IPS-11a (cell line): ENCODE measurements around the gene SIGLEC6.

Experiments used
- H3K4me3 ChIP-seq: one replicate; pipeline ENCODE4 v1.5.1; 2013; ENCODE audit warnings: low read depth, low read length, control low read depth

SIGLEC6 gene

DNA sequence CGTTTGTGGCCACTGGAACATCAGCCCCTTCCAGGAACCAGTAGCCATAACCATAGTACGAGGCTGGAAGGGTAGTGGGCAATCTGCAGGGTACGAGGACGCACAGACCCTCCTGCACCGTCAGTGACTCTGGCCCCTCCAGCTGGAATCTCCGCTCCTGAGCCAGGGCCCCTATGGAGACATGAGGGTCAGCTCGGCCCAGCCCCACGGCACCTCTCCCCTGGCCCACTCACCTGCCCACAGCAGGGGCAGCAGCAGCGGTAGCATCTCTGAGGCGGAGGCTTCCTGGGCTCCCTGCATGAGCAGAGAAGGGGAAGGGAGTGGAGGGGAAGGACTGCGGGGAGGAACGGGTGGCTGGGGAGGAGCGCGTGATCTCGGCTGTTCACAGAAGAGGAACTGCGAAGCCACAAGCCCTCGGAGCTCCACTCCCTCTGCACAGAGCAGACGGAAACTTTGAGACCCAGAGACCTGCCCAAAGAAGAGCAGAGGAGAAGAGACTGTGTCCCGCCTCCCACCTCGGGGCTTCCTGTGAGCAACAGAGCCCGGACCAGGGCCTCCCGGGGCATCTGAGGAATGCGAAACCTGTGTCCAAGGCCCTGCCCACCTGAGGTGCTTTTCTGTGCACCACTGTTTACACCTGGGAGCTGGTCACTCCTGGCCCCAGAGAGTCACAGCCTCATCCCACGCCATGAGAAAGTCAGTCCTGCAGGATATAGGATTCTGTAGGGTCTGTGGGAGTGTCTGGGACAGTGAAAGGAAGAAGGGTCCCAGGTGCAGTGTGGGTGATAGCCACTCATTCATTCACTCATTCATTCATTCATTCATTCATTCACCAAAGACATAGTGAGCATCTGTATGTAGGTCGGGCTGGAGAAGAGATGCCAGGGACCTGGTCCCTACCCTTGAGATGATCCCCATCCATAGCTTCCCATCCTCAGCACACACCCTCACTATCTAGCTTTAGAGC is at the start of gene SIGLEC6:
Gene SIGLEC6, minus strand, starts transcription at position 322 of the 967 bp plus-strand sequence. Its CDS starts 22 bp downstream, at position 300.
- H3K4me3 ChIP-seq = no peak within 1 kb of the TSS

DNA sequence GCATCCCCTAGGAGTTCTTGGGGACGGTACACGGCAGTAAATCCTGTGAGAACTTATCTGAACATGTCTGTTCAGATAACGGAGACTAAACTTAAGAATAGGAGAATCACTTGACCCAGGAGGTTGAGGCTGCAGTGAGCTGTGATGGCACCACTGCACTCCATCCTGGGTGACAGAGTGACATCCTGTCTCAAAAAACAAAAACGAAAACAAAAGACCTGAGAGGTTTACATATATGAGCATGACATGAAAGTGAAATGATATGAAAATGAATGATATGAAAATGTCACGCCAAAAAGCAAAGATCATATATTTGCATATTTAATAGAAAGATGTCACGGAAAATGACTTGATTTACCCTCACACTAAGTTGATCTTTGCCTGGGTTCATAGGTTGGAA is 45.4 kb upstream of the SIGLEC6 start:
- no peak overlapping the region for H3K4me3 ChIP-seq

DNA sequence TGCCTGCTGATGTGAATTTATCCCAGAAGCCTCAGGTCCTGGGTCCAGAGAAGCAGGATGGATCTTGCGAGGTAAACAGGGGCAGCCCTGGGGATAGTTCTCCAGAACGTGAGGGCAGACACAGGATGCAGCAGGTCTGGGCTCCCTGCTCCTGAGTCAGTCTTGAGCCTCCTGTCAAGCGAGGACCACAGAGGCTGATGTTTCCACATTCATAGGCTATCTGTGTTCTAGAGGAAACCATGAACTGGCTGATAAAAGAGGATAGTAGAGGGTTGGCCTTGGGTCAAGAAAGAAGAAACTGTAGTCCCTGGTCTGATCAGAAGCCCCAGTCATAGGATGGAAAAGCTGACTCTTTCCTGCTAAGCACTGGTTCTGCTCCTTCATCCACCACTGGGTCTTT is 41.9 kb upstream of the SIGLEC6 start:
- H3K4me3 ChIP-seq = no peak overlapping the region

DNA sequence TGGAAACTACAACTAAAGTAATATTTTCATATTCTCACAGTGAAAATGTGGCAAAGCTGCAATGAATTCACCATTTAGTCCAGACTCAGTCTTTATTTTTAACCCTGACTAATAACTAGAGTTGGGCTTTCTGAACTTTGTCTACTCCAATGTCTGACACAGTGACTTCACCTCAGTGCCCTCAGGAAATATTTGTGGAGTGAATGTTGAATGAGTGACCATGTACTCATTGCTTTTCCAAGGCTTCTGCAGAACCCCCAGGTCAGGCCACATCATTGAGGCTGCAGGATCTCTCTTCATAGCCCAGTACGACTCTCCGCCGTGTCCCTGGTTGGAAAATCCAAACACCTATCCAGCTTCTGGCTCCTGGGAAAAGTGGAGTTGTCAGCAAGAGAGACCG is 41.4 kb upstream of the SIGLEC6 start:
- H3K4me3 ChIP-seq = no peak overlapping the region

DNA sequence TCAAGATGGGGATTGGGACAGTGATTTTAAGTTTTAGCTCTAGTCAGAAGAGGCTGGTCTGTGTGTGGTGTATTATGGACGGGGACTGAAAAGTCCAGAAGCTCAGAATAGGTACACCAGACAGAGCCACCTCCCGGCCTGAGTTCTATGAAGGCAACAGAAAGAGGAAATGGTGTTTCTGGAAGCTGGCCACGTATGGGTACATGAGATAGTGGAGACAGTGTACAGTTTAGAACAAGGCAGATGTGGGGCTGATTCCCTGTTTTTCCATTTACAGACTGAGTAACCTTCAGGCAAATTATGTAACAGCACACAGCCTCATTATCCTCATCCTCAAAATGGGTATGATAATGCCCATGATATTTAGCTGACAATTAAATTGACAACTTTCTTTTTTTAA is 40.9 kb upstream of the SIGLEC6 start:
- no peak overlapping the region for H3K4me3 ChIP-seq

DNA sequence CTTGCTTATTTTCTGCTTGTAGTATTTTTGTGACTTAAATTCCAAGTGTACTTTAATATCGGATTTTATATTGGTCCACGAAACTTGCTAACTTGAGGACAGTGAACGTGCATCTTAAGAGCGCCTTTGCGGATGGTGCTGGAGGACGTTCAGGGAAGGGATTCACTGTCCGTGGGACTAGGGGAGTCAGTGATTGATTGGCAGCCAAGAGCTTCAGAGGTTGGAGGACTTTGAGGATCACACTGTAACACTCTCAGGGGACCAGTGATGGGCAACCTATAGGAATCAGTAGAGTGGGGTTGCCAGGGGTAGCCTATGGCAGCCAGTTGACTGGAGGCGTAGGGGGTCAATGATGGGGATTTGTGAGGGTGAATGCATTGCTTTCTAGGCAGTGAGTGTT is 40.1 kb upstream of the SIGLEC6 start:
- peak overlapping the region; percentile 45 for H3K4me3 ChIP-seq

DNA sequence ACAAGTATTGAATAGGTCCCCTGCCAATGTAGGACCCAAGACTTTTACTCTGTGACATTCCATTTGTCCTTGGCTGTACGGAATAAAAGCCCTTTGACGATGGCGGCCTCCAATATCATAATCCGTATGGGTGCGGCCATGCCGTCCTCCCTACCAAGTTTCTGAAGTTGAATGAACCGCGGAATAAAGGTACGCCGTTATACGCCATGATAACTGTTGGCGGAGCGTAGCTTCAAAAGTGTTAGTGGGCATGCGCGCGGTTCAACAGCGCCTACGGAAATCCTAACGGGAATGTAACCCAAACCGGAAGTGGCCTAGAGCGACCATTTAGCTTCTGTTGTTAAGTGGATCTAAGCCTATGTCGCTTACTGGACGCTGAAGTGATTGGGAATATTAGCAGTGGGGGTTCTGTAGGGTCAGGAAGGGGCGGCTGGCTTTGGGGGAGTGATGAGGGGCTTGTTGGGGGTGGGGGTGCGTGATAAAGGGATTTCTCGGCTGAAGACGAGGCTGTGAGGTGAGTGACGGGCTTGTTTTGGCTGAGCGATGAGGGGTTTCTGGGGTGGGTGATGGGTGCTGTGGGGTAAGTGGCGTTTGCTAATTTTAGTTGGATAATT is 39.6 kb upstream of the SIGLEC6 start, which contains the start of gene ZNF175:
Gene ZNF175, plus strand, starts transcription at position 322 of the 614 bp plus-strand sequence. CDS start 2,047 bp downstream, outside the sequence.
- peak within 1 kb of the TSS; percentile 45 for H3K4me3 ChIP-seq

DNA sequence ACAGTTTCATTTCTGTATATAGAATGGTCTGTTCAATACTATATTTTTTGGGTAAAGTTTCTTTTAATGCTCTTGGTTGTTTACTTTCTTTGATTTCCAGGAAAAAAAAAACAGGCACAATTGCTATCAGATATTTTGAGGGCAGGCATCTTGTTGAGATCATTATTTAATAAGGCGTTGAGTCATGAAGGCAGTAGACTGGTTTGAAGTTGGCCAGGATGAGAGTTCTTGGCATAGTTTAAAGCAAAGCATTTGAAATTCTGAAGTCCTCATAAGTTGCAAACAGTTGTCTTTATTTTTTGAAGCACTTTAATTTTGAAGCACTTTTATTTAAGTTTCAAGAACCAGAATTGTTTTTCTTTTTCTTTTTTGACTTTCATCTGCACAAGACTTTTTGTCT is 37.0 kb upstream of the SIGLEC6 start:
- no peak overlapping the region for H3K4me3 ChIP-seq

DNA sequence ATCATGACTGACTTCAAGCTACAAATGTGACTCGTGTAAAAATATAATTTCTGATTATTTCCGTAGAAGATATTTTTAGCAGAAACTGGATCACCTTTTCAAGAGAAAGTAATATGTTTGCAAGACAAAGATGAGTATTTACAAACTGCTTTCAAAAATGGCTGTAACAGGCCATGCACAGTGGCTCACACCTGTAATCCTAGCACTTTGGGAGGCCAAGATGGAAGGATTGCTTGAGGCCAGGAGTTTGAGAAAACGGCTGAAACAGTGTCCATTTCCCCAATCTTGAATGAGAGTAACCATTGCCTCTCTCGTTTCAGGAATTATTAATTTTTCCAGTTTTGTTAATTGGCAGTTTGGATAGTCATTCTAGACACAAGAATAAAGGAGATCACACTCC is 36.1 kb upstream of the SIGLEC6 start:
- H3K4me3 ChIP-seq = no peak overlapping the region

DNA sequence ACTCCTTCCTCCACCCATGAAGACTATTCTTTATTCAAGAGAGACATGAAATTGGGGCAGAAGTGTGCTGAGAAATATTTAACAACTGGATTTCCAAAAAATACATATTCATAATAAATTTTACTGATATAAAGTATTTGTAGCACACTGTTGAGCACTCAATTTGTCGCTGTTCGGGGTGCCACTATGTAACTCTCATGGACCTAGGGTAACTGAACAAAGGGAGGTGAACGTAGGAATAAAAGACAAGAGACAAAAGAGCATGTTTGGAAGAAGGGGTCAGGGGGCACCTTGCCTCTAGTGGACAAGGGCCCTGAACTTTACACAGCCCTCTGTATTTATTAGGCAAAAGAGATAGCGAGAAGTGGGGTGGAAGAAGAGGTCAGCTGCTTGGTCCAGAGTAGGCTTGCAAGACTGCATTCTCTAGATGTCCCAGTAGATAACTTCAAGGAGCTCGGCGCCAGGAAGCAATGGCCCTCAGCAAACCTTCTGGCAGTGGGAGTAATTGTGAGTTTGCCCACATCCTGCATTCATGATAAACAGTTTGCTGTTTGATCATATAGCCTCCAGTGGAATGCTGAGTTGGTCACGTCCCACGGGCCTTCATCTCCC is 35.1 kb upstream of the SIGLEC6 start:
- no peak overlapping the region for H3K4me3 ChIP-seq

DNA sequence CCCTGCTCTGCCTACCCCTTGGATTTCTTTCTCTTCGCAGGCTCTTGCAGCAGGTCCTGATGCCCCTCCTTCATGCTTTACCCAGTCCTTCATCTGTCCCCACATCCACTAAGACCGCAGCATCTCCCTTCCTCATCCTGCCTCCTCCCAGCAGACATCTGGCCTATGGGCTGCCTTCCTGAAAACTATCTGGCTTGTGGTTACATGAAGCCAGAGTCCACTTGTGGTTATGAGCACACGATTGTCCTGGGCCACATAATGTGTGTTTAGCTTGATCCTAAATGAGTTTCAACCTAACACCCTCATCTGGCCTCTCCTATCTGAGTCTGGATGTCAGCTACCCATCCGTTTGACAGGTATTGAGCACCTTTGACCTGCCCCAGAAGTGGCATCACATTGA is 34.1 kb upstream of the SIGLEC6 start:
- no peak overlapping the region for H3K4me3 ChIP-seq

DNA sequence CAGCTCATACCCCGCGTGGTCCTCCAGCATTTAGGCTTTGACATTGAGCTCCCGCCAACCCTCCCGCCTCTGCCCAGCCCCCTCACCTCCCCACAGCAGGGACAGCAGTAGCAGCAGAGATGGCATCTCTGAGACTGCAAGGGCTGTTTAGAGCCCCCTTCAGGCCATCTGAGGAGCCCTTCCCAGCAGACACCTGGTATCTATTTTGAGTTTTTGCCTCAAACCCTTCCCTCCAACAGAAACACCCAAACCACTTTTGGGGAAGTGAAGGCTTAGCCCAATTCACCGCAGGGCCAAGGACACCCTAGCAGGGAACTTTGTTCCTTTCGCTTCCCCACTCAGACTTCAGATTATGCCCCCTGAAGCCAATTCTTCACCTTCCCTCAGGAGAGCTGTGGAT is 33.3 kb upstream of the SIGLEC6 start:
- no peak overlapping the region for H3K4me3 ChIP-seq

DNA sequence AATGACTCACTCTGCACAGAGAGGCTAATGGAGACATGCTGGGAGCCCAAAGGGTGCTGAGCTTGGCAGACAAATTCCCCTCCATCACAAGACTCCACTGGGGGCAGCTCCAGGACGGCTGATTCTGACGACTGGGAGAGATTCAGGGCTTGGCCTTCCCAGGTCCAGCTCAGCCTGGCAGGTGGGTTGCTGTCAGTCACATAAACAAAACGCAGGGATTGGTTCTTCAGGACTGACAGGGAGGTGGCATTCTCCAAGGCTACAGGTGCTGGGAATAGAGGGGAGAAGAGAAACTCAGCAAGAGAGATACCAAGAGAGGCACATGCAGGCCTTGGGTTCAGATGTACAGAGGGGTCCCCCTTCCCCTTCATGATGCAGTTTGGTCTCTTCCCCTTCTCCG is 28.9 kb upstream of the SIGLEC6 start:
- no peak overlapping the region for H3K4me3 ChIP-seq

DNA sequence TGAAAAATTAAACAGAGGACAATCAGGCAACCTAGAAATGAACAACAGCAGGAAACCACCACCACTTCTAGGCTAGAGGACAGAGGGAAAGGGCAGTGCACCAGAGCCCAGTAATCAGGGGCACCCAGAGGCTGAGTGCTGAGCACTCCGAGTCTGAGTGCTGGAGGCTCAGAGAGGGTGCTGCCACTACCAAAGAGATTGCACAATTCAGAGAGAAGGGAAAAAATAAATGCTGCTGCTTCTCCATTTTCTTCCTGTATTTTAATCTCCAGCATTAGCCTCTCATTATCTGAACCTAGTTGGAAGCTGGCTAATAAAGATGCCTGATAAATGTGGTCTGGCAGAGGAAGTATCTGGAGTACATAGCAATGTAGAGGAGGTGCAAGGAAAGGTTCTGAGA is 27.8 kb upstream of the SIGLEC6 start:
- H3K4me3 ChIP-seq = no peak overlapping the region

DNA sequence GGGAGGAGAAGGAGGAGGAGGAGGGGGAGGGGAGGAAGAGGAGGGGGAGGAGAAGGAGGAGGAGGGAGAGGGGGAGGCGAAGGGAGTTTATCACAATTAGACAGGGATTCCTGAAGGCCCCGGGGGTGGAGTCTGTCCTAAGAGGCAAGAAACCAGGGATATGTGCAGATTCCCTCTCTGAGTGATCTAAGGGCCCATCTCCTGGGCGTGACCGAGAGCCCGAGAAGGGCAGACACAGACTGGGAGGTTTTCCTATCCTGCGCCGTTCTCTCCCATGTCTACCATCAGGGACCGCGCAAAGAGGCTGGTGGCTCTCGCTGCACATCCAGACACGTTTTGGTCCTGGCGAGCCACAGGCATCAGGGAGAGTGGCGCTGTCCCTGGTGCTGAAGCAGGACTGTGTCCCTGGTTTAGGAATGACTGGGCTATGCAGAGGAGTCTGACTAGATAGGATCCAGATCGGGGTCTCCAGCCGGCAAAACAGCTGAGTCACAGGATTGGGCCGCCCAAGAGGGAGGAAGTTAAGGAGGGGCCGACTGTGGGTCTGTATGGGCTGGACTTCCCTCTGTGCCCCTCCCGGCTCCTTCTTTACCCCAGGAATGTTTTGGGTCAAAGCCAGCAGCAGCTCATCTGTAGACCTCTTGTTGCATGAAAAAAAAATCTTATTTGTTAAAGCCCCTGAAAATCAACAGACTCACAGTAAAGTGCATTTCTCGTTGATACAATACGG is 21.7 kb upstream of the SIGLEC6 start:
- peak overlapping the region; percentile 18 for H3K4me3 ChIP-seq

DNA sequence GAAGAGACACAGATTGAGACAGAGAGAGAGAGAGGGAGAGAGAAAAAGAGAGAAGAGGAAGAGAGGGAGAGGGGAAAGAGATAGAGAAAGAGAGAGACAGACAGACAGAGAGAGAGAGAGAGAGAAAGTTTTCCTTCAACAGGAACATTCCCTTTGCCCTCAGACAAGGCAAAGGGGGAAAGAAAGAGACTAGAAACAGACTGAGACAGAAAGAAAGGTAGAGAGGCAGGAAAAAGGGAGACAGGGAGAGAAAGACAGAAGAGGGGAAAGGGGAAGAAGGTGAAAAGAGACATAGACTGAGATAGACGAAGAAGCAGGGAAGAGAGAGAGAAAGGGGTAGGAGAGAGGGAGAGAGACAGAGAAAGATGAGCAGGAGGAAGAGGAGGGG is 21.1 kb upstream of the SIGLEC6 start:
- no peak overlapping the region for H3K4me3 ChIP-seq

DNA sequence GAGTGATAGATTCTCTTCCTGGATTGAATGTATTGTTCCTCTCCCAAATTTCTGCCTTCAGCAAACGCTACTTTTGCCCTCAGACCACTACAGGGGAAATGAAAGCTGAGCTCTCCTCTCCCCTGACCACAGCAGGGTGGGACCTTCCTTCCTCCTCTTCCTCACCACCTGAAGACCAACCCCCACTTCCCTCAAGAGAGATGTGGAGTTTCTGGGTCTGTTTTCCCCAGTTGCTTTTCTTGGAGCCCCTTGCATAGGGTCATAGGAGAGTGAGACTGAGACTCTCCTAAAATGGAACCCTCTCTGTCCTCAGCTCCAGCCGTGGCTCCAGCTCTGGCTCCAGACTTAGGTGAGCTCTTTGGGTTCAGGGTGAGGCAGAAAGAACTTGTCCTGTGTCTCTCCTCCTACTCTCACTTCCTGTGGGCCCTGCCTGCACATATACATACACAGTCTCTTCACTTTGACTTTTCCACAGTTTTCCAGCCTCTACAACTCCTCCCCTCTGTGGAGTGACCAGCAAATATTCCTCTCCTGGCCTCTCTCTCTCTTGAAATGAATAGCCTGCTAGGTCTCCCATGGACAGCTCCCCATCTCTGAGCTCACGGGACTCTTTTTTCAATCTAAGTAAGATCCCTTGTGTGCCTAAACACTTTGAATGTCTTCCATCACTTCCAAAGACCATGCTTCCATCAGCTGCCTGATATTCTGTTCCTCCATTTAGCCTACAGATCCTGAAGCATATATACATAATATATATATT is 20.4 kb upstream of the SIGLEC6 start:
- H3K4me3 ChIP-seq = no peak overlapping the region

DNA sequence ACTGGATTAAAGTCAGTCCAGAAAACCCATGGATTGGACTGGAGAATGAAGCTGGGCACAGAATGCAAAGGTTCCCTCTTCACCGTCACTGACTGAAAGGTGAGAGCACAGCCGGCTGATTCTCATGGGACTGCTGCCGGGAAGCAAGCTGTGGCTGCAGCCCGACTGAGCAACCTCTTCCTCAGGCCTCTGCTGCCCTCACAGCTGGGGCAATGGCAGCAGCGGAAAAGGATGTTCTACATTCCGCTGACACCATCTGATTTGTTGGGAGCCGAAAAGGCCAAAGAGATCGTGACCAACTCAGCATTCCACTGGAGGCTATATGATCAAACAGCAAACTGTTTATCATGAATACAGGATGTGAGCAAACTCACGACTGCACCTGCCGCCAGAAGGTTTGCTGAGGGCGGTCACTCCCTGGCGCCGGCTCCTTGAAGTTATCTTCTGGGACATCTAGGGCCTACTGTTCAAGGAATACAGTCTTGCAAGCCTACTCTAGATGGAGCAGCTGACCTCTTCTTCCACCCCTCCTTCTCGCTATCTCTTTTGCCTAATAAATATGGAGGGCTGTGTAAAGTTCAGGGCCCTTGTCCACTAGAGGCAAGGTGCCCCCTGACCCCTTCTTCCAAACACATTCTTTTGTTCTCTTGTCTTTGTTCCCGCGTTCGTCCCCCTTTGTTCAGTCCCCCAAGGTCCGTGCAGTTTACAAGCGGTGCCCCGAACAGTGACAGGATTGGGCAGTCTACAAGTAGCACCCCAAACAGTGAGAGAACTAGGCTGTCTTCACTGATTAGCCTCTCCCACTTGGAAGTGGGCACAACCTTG is 19.6 kb upstream of the SIGLEC6 start:
- no peak overlapping the region for H3K4me3 ChIP-seq

DNA sequence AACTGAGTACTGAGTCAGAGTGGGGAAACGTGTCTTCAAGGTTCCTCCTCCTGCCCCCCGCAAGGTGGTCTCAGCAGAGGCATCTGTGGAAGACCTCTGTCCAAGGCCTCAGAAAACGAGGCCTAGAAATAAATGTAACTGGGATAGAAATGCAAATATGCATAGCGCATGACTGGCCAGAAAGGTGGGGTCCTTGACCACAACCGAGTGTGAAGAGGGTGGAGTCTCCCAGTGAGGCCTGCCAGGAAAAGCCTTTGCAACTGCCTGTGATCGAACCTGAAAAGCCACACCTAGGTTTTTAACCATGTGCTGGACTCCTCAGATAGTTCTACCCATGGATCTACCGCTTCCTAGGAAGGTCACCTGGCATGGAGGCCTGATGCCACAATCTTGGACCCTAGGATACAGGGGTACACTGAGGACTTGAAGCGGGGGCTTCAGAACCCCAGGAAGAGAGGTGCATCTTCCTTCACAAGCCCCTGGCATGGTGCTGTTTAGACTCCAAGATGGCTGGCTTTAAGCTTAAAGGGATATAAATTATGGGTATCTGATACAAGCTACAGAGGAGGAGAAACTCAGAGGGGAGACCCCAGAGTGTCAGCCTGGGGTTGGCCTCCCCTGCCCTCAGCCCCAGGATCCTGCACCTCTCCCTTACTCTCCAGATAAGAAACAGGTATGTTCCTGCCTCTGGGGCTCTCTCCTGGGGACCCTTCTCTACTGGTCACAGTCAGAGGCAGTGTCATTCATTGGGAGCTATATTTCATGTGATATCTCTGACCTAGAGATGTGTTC is 18.3 kb upstream of the SIGLEC6 start:
- H3K4me3 ChIP-seq = no peak overlapping the region
